ENCODE data around the gene INTS2.

The INTS2 gene

DNA sequence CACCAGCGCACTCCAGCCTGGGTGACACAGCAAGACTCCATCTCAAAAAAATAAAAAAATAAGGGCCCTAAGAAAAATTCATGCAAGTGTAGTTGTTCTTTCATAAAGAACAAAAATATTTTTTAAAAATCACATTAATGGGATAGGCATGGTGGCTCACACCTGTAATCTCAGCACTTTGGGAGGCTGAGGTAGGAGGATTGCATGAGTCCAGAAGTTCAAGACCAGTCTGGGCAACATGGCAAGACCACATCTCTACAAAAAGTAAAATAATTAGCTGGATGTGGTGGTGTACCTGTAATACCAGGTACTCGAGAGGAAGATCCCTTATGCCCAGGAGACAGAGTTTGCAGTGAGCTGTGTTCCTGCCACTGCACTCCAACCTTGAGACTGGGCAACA lies 49.3 kb downstream of the INTS2 start:
- Histone ChIP-seq H4K20me1 (ENCODE audit: insufficient read depth, low read length) (no peaks in the 10 kb centered on the region), H3K9me3 (ENCODE audit: insufficient read depth, low read length, severe bottlenecking) (no peaks in the 10 kb centered on the region), H3K27me3 (ENCODE audit: insufficient read depth, low read length, poor library complexity) (no peaks in the 10 kb centered on the region), H3K4me3 (ENCODE audit: low read depth in 1 of 2, low read length in 2 of 2) (no peak overlapping the region), H3K9ac (ENCODE audit: low read depth, low read length) (no peak overlapping the region), H3K4me2 (ENCODE audit: insufficient read depth, low read length) (no peak overlapping the region), H3K27ac (ENCODE audit: low read length) (no peak overlapping the region), H2AFZ (ENCODE audit: low read depth, low read length) (no peak overlapping the region), H3K79me2 (ENCODE audit: insufficient read depth, low read length) (no peaks in the 10 kb centered on the region), H3K4me1 (ENCODE audit: insufficient read depth, low read length) (no peaks in the 10 kb centered on the region), H3K36me3 (ENCODE audit: insufficient read depth, low read length) (peaks cover 60% of the 10 kb centered on the region)
- ATAC-seq (ENCODE audit: insufficient read depth, low read depth) = no peak
- TF ChIP-seq, protein P1, sequence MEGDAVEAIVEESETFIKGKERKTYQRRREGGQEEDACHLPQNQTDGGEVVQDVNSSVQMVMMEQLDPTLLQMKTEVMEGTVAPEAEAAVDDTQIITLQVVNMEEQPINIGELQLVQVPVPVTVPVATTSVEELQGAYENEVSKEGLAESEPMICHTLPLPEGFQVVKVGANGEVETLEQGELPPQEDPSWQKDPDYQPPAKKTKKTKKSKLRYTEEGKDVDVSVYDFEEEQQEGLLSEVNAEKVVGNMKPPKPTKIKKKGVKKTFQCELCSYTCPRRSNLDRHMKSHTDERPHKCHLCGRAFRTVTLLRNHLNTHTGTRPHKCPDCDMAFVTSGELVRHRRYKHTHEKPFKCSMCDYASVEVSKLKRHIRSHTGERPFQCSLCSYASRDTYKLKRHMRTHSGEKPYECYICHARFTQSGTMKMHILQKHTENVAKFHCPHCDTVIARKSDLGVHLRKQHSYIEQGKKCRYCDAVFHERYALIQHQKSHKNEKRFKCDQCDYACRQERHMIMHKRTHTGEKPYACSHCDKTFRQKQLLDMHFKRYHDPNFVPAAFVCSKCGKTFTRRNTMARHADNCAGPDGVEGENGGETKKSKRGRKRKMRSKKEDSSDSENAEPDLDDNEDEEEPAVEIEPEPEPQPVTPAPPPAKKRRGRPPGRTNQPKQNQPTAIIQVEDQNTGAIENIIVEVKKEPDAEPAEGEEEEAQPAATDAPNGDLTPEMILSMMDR (IDR thresholded peaks at IDR 0.05; ENCODE audit: borderline replicate concordance, extremely low read depth, low read length, poor library complexity, severe bottlenecking) = no peak
- no peak for TF ChIP-seq EZH2 (IDR thresholded peaks at IDR 0.05; ENCODE audit: borderline replicate concordance, low read depth, low read length, severe bottlenecking)
- no peak for DNase-seq

DNA sequence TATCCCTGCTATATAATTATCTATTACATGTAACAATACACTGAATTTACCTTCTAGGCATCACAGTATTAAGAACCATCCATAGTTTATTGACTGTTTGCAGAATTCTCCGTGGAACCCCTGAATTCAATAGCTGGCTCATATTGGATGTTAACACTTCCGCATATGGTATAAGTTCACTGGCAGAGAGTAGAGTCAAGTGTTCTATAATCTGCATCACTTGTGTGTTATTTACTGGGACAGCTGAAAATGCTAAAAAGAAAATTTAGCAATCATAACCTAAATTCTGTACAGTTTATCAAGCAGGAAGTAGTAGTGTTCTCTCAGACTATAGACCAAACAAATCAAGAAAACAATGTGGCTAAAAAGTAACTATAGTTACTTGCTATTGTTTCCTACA lies 49.9 kb downstream of the INTS2 start:
- no peaks in the 10 kb centered on the region for H3K9me3 ChIP-seq (ENCODE audit: insufficient read depth, low read length, severe bottlenecking)
- no peak overlapping the region for H3K27ac ChIP-seq (ENCODE audit: low read length)
- TF ChIP-seq EZH2 (IDR thresholded peaks at IDR 0.05; ENCODE audit: borderline replicate concordance, low read depth, low read length, severe bottlenecking) = no peak
- TF ChIP-seq, protein P1 (IDR thresholded peaks at IDR 0.05; ENCODE audit: borderline replicate concordance, extremely low read depth, low read length, poor library complexity, severe bottlenecking) = no peak
- no peaks in the 10 kb centered on the region for H4K20me1 ChIP-seq (ENCODE audit: insufficient read depth, low read length)
- ATAC-seq (ENCODE audit: insufficient read depth, low read depth) (no peak), DNase-seq (no peak)
- H2AFZ ChIP-seq (ENCODE audit: low read depth, low read length) = no peak overlapping the region
- H3K27me3 ChIP-seq (ENCODE audit: insufficient read depth, low read length, poor library complexity) = no peaks in the 10 kb centered on the region
- no peaks in the 10 kb centered on the region for H3K4me1 ChIP-seq (ENCODE audit: insufficient read depth, low read length)
- no peak overlapping the region for H3K9ac ChIP-seq (ENCODE audit: low read depth, low read length)
- H3K4me3 ChIP-seq (ENCODE audit: low read depth in 1 of 2, low read length in 2 of 2) = no peak overlapping the region
- H3K36me3 ChIP-seq (ENCODE audit: insufficient read depth, low read length) = peaks cover 55% of the 10 kb centered on the region
- no peaks in the 10 kb centered on the region for H3K79me2 ChIP-seq (ENCODE audit: insufficient read depth, low read length)
- no peak overlapping the region for H3K4me2 ChIP-seq (ENCODE audit: insufficient read depth, low read length)

DNA sequence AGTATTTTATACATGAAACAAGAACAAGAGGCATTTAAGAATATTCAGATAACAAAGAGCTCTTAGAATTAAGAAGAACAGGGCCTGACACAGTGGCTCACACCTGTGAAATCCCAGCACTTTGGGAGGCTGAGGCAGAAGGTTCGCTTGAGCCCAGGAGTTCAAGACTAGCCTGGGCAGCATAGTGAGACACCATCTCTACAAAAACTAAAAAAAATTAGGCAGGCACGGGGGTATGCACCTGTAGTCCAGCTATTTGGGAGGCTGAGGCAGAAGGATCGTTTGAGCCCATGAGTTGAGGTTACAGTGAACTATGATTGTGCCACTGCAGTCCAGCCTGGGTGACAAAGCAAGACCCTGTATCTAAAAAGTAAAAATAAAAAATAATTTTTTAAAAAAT lies 52.0 kb downstream of the INTS2 start:
- Histone ChIP-seq H3K4me1 (ENCODE audit: insufficient read depth, low read length) (no peaks in the 10 kb centered on the region), H3K79me2 (ENCODE audit: insufficient read depth, low read length) (no peaks in the 10 kb centered on the region), H2AFZ (ENCODE audit: low read depth, low read length) (no peak overlapping the region), H3K36me3 (ENCODE audit: insufficient read depth, low read length) (peaks cover 57% of the 10 kb centered on the region), H3K9ac (ENCODE audit: low read depth, low read length) (no peak overlapping the region), H3K27ac (ENCODE audit: low read length) (no peak overlapping the region), H3K4me3 (ENCODE audit: low read depth in 1 of 2, low read length in 2 of 2) (no peak overlapping the region), H3K27me3 (ENCODE audit: insufficient read depth, low read length, poor library complexity) (no peaks in the 10 kb centered on the region), H3K4me2 (ENCODE audit: insufficient read depth, low read length) (no peak overlapping the region), H3K9me3 (ENCODE audit: insufficient read depth, low read length, severe bottlenecking) (no peaks in the 10 kb centered on the region), H4K20me1 (ENCODE audit: insufficient read depth, low read length) (no peaks in the 10 kb centered on the region)
- TF ChIP-seq, protein P1 (IDR thresholded peaks at IDR 0.05; ENCODE audit: borderline replicate concordance, extremely low read depth, low read length, poor library complexity, severe bottlenecking) = no peak
- TF ChIP-seq EZH2 (IDR thresholded peaks at IDR 0.05; ENCODE audit: borderline replicate concordance, low read depth, low read length, severe bottlenecking) = no peak
- DNase-seq (no peak), ATAC-seq (ENCODE audit: insufficient read depth, low read depth) (no peak)

DNA sequence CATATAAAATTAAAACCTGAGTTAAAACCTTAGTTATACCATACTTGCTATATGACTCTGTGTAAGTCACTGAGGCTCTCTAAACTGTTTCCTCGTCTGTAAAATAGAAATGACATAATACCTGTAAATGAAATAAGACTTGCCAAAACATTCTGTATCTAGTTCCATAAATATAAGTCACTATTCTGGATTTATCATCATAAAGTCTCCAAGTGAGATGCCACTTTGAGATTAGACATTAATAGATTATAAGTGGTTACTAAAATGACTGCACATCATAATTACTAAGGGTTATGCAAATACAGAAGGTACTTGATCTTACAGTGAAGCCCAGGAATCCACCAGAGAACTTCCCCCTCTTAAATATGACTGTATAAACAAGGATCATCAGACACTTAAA lies 52.5 kb downstream of the INTS2 start:
- ATAC-seq (ENCODE audit: insufficient read depth, low read depth) = no peak
- H3K36me3 ChIP-seq (ENCODE audit: insufficient read depth, low read length) = peaks cover 57% of the 10 kb centered on the region
- no peaks in the 10 kb centered on the region for H3K79me2 ChIP-seq (ENCODE audit: insufficient read depth, low read length)
- H3K9me3 ChIP-seq (ENCODE audit: insufficient read depth, low read length, severe bottlenecking) = no peaks in the 10 kb centered on the region
- H3K4me1 ChIP-seq (ENCODE audit: insufficient read depth, low read length) = no peaks in the 10 kb centered on the region
- no peaks in the 10 kb centered on the region for H3K27me3 ChIP-seq (ENCODE audit: insufficient read depth, low read length, poor library complexity)
- H3K27ac ChIP-seq (ENCODE audit: low read length) = no peak overlapping the region
- H3K4me3 ChIP-seq (ENCODE audit: low read depth in 1 of 2, low read length in 2 of 2) = no peak overlapping the region
- H4K20me1 ChIP-seq (ENCODE audit: insufficient read depth, low read length) = no peaks in the 10 kb centered on the region
- H3K9ac ChIP-seq (ENCODE audit: low read depth, low read length) = no peak overlapping the region
- TF ChIP-seq EZH2 (IDR thresholded peaks at IDR 0.05; ENCODE audit: borderline replicate concordance, low read depth, low read length, severe bottlenecking) = no peak
- TF ChIP-seq, protein P1 (IDR thresholded peaks at IDR 0.05; ENCODE audit: borderline replicate concordance, extremely low read depth, low read length, poor library complexity, severe bottlenecking) = no peak
- no peak overlapping the region for H3K4me2 ChIP-seq (ENCODE audit: insufficient read depth, low read length)
- no peak overlapping the region for H2AFZ ChIP-seq (ENCODE audit: low read depth, low read length)
- no peak for DNase-seq
